AG04450 (cell line): ENCODE data around the gene PCMTD2. TPM values are rescaled to one million over a fixed set of nuclear protein-coding genes. Genes with fewer than 3 reads are reported as not detected.

Experiments
- CTCF ChIA-PET: fragments of 300-600, 350-600 bp; formaldehyde crosslinking; extraction: SDS; loops from one replicate; lab custom pipeline; 2022; ENCODE audit warnings: antibody characterized with exemption, inconsistent platforms; lab: Charles Lee
- POLR2A ChIA-PET: fragments of 350-600 bp; formaldehyde crosslinking; extraction: SDS; loops from one replicate; lab custom pipeline; 2021; ENCODE audit warnings: antibody characterized with exemption, inconsistent platforms; lab: Yijun Ruan, JAX
- DNase-seq: peaks from one replicate; pipeline ENCODE4 v3.0.0-alpha.2; 2011; ENCODE audit warnings: low read depth, low spot score
- H3K27ac ChIP-seq: one replicate; pipeline ENCODE4 v1.5.1; 2012; ENCODE audit warnings: low read depth, low read length, control low read depth
- H3K27me3 ChIP-seq: one replicate; pipeline ENCODE4 v1.6.0; 2012; ENCODE audit warnings: low read length; ENCODE audit not compliant: control insufficient read depth, insufficient read depth
- H3K4me3 ChIP-seq: 2 replicates; pipeline ENCODE4 v1.5.1; 2011; ENCODE audit warnings: mild to moderate bottlenecking, low read depth, low read length, control low read depth
- H3K9me3 ChIP-seq: 2 replicates; pipeline ENCODE4 v1.5.1; 2012; ENCODE audit warnings: low read length; ENCODE audit not compliant: control insufficient read depth, insufficient read depth
- polyA plus RNA-seq: library from polyadenylated mRNA; depleted of rRNA; stranded (reverse); fragments of >200 nt; gene quantifications from 2 replicates; pipeline ENCODE4 v1.2.3, GENCODE V29; 2011
- TF ChIP-seq, protein P1 (sequence below): IDR thresholded peaks from 2 replicates; pipeline ENCODE4 v1.5.1; 2011; ENCODE audit warnings: low read depth, low read length, control low read depth, inconsistent platforms

PCMTD2 gene
- polyA plus RNA-seq, 1 experiment: 42.7 TPM

DNA sequence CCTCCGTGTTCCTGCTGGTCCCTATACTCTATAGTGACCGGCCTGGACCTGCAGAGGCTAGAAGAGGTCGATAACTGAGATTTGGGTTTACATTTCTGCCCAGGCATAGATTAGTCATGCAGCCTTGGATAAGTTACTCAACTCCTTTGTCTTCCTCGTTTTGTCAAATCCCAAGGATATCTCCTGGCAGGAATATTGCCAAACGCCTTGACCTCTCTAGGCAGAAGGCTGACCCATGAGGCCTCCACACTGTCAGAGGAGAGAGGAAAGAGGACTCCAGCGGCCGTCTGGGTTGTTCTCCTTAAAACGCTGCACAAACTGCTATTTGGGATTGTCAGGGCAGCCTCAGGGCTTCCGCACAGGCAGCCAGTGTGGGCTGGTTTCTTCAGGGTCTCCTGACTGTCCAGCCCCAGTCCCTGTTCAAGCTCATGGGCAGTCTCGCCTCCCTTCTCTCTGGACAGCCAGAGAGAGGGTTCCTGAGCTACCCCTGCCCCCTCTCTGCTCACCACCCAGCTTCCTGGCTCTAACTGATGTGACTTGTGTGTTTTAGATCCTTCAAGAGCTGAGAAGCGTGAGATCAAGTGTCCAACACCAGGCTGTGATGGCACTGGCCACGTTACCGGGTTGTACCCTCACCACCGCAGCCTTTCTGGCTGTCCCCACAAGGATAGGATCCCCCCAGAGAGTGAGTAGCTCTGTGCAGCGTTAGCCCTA, 44.7 kb upstream of the PCMTD2 start:
- DNase-seq: no peak
- POLR2A ChIA-PET: no interaction called here
- no peak overlapping the region for H3K4me3 ChIP-seq
- H3K9me3 ChIP-seq: no peaks in the 10 kb centered on the region
- H3K27ac ChIP-seq: no peak overlapping the region
- TF ChIP-seq, protein P1, sequence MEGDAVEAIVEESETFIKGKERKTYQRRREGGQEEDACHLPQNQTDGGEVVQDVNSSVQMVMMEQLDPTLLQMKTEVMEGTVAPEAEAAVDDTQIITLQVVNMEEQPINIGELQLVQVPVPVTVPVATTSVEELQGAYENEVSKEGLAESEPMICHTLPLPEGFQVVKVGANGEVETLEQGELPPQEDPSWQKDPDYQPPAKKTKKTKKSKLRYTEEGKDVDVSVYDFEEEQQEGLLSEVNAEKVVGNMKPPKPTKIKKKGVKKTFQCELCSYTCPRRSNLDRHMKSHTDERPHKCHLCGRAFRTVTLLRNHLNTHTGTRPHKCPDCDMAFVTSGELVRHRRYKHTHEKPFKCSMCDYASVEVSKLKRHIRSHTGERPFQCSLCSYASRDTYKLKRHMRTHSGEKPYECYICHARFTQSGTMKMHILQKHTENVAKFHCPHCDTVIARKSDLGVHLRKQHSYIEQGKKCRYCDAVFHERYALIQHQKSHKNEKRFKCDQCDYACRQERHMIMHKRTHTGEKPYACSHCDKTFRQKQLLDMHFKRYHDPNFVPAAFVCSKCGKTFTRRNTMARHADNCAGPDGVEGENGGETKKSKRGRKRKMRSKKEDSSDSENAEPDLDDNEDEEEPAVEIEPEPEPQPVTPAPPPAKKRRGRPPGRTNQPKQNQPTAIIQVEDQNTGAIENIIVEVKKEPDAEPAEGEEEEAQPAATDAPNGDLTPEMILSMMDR: no peak
- CTCF ChIA-PET: interaction anchor here (2.2 kb wide), 1 partner anchor 14 kb away, joined by 8 read pairs; no protein-coding TSS in a partner anchor
- peaks cover 37% of the 10 kb centered on the region for H3K27me3 ChIP-seq

DNA sequence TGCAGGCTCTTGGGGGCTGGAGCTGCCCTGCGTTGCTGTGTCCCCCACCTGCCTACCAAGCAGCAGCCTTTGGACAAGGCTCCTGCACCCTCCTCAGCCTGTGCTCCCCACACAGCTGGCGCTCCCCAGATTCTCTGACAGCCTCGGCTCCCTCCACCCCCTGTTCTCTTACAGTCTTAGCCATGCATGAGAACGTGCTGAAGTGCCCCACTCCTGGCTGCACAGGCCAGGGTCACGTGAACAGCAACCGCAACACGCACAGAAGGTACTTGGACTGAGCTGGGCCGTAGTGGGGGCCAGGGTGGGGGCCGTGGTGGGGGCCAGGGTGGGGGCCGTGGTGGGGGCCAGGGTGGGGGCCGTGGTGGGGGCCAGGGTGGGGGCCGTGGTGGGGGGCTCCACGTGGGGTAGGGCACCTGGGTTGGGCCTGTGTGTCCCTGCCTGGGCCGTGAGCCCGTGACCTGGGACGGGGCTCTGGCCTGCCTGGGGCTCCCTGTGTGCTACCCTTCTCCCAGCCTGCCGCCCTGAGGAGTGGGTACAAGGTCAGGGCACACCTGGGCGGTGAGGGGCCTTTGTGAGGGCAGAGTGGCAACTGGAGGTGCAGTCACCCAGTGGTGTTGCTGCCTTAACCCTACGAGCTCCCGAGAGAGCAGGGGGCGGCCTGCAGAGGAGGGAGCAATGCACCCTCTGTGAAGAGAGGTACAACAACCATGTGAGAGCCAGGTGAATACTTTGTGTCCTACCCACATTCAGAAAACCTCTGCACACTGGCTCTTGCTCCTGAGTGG, 43.5 kb upstream of the PCMTD2 start:
- Histone ChIP-seq H3K9me3 (no peaks in the 10 kb centered on the region), H3K4me3 (no peak overlapping the region), H3K27me3 (peaks cover 47% of the 10 kb centered on the region), H3K27ac (no peak overlapping the region)
- TF ChIP-seq, protein P1: no peak
- DNase-seq: no peak
- ChIA-PET POLR2A (interaction anchor here (1.1 kb wide), 1 partner anchor 12 kb away, joined by 4 read pairs; no protein-coding TSS in a partner anchor), CTCF (interaction anchor here (1.4 to 2.2 kb wide), 2 partner anchors 11 to 12 kb away, joined by 4 to 8 read pairs; no protein-coding TSS in a partner anchor)

DNA sequence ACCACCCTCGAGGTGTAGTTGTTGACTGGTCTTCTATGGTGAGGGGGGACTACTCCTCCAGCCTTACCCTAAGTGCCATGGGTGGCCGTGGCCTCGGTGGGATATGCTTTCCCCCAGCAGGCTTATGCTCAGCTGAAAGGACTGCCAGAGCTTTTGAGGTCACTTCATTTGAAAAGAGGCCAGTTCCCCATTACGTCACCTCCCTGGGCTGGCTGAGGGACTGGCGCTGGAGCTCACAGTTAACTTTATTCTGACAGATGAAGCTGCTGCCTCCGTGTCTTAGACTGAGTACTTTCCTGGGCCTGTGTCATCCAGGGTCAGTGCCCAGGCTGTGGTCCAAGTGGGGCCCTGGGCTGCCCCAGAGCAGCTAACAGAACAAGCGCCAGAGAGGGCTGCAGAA, 42.8 kb upstream of the PCMTD2 start:
- H3K27me3 ChIP-seq: peaks cover 48% of the 10 kb centered on the region
- ChIA-PET CTCF (interaction anchor here (1.4 to 2.2 kb wide), 2 partner anchors 10 to 12 kb away, joined by 4 to 8 read pairs; no protein-coding TSS in a partner anchor), POLR2A (interaction anchor here (1.1 kb wide), 1 partner anchor 12 kb away, joined by 4 read pairs; no protein-coding TSS in a partner anchor)
- DNase-seq: no peak
- TF ChIP-seq, protein P1: no peak
- H3K4me3 ChIP-seq: no peak overlapping the region
- H3K27ac ChIP-seq: no peak overlapping the region
- H3K9me3 ChIP-seq: no peaks in the 10 kb centered on the region

DNA sequence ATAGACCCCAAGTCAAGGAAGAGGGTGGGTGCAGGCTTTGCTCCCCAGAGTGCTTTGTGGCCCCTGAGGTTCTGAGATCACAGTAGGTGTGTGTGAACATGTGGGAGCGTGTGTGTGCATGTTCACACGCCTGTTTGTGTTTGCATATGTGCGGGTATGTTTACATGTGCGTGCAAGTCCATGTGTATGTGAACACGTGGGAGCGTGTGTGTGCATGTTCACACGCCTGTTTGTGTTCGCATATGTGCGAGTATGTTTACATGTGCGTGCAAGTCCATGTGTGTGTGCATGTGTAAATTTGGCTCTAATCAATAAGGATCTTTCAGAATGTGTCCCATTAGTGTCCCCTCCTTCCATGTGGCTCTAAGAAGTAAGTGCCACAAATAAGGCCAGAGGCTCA, 41.4 kb upstream of the PCMTD2 start:
- ChIA-PET POLR2A (no interaction called here), CTCF (no interaction called here)
- no peaks in the 10 kb centered on the region for H3K9me3 ChIP-seq
- peaks cover 55% of the 10 kb centered on the region for H3K27me3 ChIP-seq
- no peak overlapping the region for H3K27ac ChIP-seq
- no peak for DNase-seq
- TF ChIP-seq, protein P1: no peak
- H3K4me3 ChIP-seq: no peak overlapping the region
